SK-N-SH treated with all-trans-retinoic acid at 6 μM for 48 hours (cell line): ENCODE data around the gene PI16.

Source experiments
- ATAC-seq: fragments of 200-7000 bp; cut with Tn5 transposase; 3 replicates; pipeline ENCODE4 v1.9.1; 2020; ENCODE audit warnings: mild to moderate bottlenecking, moderate library complexity
- ARNTL ChIP-seq: fragments of 450-650 bp; formaldehyde crosslinking; IDR thresholded peaks from 2 replicates; pipeline ENCODE4 v1.5.0; 2020; ENCODE audit warnings: low read depth, mild to moderate bottlenecking, moderate library complexity, borderline replicate concordance
- BACH2 ChIP-seq: fragments of 250-450 bp; sonication (Bioruptor Pico); IDR thresholded peaks from 2 replicates; pipeline ENCODE4 v1.9.0; 2021; ENCODE audit warnings: mild to moderate bottlenecking, borderline replicate concordance
- CSDC2 ChIP-seq: fragments of 250-450 bp; sonication (Bioruptor Pico); IDR thresholded peaks from 2 replicates; pipeline ENCODE4 v1.5.0; 2020; ENCODE audit warnings: mild to moderate bottlenecking, moderate library complexity
- CSRNP3 ChIP-seq: fragments of 250-450 bp; sonication (Bioruptor Pico); IDR thresholded peaks from 2 replicates; pipeline ENCODE4 v1.5.1; 2021; ENCODE audit warnings: mild to moderate bottlenecking, moderate library complexity
- ESRRG ChIP-seq: fragments of 250-450 bp; sonication (Bioruptor Pico); IDR thresholded peaks from 2 replicates; pipeline ENCODE4 v1.6.1; 2021; ENCODE audit warnings: mild to moderate bottlenecking
- GLIS3 ChIP-seq: fragments of 250-450 bp; sonication (Bioruptor Pico); IDR thresholded peaks from 2 replicates; pipeline ENCODE4 v1.5.0; 2020; ENCODE audit warnings: mild to moderate bottlenecking, moderate library complexity
- ISL1 ChIP-seq: fragments of 250-450 bp; sonication (Bioruptor Pico); IDR thresholded peaks from 2 replicates; pipeline ENCODE4 v2.1.2; 2022; ENCODE audit warnings: mild to moderate bottlenecking, moderate library complexity
- OSR1 ChIP-seq: fragments of 250-450 bp; sonication (Bioruptor Pico); IDR thresholded peaks from 2 replicates; pipeline ENCODE4 v1.8.0; 2022; ENCODE audit warnings: moderate library complexity, mild to moderate bottlenecking, inconsistent platforms
- PATZ1 ChIP-seq: fragments of 250-450 bp; sonication (Bioruptor Pico); IDR thresholded peaks from 2 replicates; pipeline ENCODE4 v1.8.0; 2020; ENCODE audit warnings: mild to moderate bottlenecking, moderate library complexity, borderline replicate concordance
- POU6F1 ChIP-seq: fragments of 250-450 bp; sonication (Bioruptor Pico); IDR thresholded peaks from 2 replicates; pipeline ENCODE4 v1.8.0; 2021; ENCODE audit warnings: low read depth, mild to moderate bottlenecking, moderate library complexity, borderline replicate concordance
- RARB ChIP-seq: fragments of 250-450 bp; sonication (Bioruptor Pico); IDR thresholded peaks from 2 replicates; pipeline ENCODE4 v1.8.0; 2021; ENCODE audit warnings: mild to moderate bottlenecking, moderate library complexity
- SNAI2 ChIP-seq: fragments of 250-450 bp; sonication (Bioruptor Pico); IDR thresholded peaks from 2 replicates; pipeline ENCODE4 v1.5.0; 2020; ENCODE audit warnings: mild to moderate bottlenecking, moderate library complexity
- TOX ChIP-seq: fragments of 250-450 bp; sonication (Bioruptor Pico); IDR thresholded peaks from 2 replicates; pipeline ENCODE4 v1.8.0; 2021; ENCODE audit warnings: mild to moderate bottlenecking, moderate library complexity, borderline replicate concordance
- ZC3H10 ChIP-seq: fragments of 250-450 bp; sonication (Bioruptor Pico); IDR thresholded peaks from 2 replicates; pipeline ENCODE4 v1.5.1; 2021; ENCODE audit warnings: mild to moderate bottlenecking, moderate library complexity
- ZFP3 ChIP-seq: fragments of 250-450 bp; sonication (Bioruptor Pico); IDR thresholded peaks from 2 replicates; pipeline ENCODE4 v1.5.0; 2020; ENCODE audit warnings: mild to moderate bottlenecking, moderate library complexity
- ZFP30 ChIP-seq: fragments of 450-650 bp; formaldehyde crosslinking; IDR thresholded peaks from 2 replicates; pipeline ENCODE4 v1.5.0; 2022; ENCODE audit warnings: mild to moderate bottlenecking, moderate library complexity
- ZNF565 ChIP-seq: fragments of 450-650 bp; formaldehyde crosslinking; conservative IDR thresholded peaks from 2 replicates; pipeline ENCODE4 v1.5.0; 2020; ENCODE audit warnings: low read depth, mild to moderate bottlenecking, moderate library complexity
- ZNF70 ChIP-seq: fragments of 450-650 bp; formaldehyde crosslinking; IDR thresholded peaks from 2 replicates; pipeline ENCODE4 v1.5.0; 2020; ENCODE audit warnings: mild to moderate bottlenecking, moderate library complexity
- ZNF8 ChIP-seq: fragments of 450-650 bp; formaldehyde crosslinking; IDR thresholded peaks from 2 replicates; pipeline ENCODE4 v1.5.0; 2020; ENCODE audit warnings: mild to moderate bottlenecking, moderate library complexity

Gene PI16

GRCh38 chr6:36975231-36976006 lies 20.9 kb downstream of the PI16 start:
- ATAC-seq: no peak
- TF ChIP-seq BACH2 (CRISPR knock-in tag) (no peak), PATZ1 (no peak), TOX (CRISPR knock-in tag) (no peak), SNAI2 (no peak), ZNF8 (CRISPR knock-in tag) (no peak), ZNF565 (CRISPR knock-in tag) (no peak), RARB (no peak), ISL1 (CRISPR knock-in tag) (no peak), GLIS3 (CRISPR knock-in tag) (no peak), ZFP30 (CRISPR knock-in tag) (no peak), ZNF70 (CRISPR knock-in tag) (no peak), POU6F1 (CRISPR knock-in tag) (no peak), ZC3H10 (no peak), CSRNP3 (CRISPR knock-in tag) (no peak)

- no peak for TF ChIP-seq ZFP3 (CRISPR knock-in tag)
- TF ChIP-seq ZNF70 (CRISPR knock-in tag): no peak
- no peak for TF ChIP-seq CSDC2 (CRISPR knock-in tag)
- no peak for ATAC-seq
Observed at GRCh38 chr6:36976007-36976264, 21.4 kb downstream of the PI16 start.

GRCh38 chr6:36976509-36976908 lies 22.0 kb downstream of the PI16 start:
- ATAC-seq: no peak
- no peak for TF ChIP-seq TOX (CRISPR knock-in tag)
- TF ChIP-seq ZNF70 (CRISPR knock-in tag): no peak
- TF ChIP-seq CSRNP3 (CRISPR knock-in tag): no peak
- no peak for TF ChIP-seq ARNTL (CRISPR knock-in tag)
- TF ChIP-seq CSDC2 (CRISPR knock-in tag): no peak
- TF ChIP-seq PATZ1: no peak
- no peak for TF ChIP-seq ZC3H10
- no peak for TF ChIP-seq OSR1 (CRISPR knock-in tag)
- TF ChIP-seq RARB: no peak

- ATAC-seq: no peak
- TF ChIP-seq ZFP3 (CRISPR knock-in tag) (no peak), ESRRG (CRISPR knock-in tag) (no peak)
- TF ChIP-seq, all 23 proteins: peak for 0
Observed at GRCh38 chr6:36976931-36977330, 22.4 kb downstream of the PI16 start.
